Hematopoietic multipotent progenitor cell (in vitro differentiated cells): ENCODE results near the gene CD8B. TPM values are rescaled to one million over a fixed set of nuclear protein-coding genes. Genes with fewer than 3 reads are reported as not detected.

Experiments
- DNase-seq, 3 donors: peaks; one replicate each; pipeline ENCODE4 v3.0.0-alpha.2; 2011 to 2015; ENCODE audit warnings: low read depth in 2 of 3, low spot score in 2 of 3
- total RNA-seq: library from RNA; depleted of rRNA; stranded (reverse); fragments of >200 nt; gene quantifications from one replicate; pipeline ENCODE4 v1.2.3, GENCODE V29; 2012

CD8B gene
- total RNA-seq, 1 donor, result 0.27 TPM

- no peak for DNase-seq
Observed at GRCh38 chr2:86806059-86806857, 55.4 kb downstream of the CD8B start.

- no peak for DNase-seq
Observed at GRCh38 chr2:86800856-86801567, 60.7 kb downstream of the CD8B start.

GRCh38 chr2:86794861-86795260, 66.8 kb downstream of the CD8B start:
- no peak for DNase-seq

GRCh38 chr2:86793752-86794151, 67.9 kb downstream of the CD8B start:
- no peak for DNase-seq

- no peak for DNase-seq
Observed at GRCh38 chr2:86791573-86791972, 70.1 kb downstream of the CD8B start.

- DNase-seq, result peak in 1 of 3 donors; percentile 50
Observed at GRCh38 chr2:86790676-86791572, 70.8 kb downstream of the CD8B start, which contains the start of gene CD8A. Gene CD8A, minus strand, starts transcription at chr2:86790913. Its CDS starts 88 bp downstream, at chr2:86790825.

- peak in 1 of 3 donors; percentile 12 for DNase-seq
Observed at GRCh38 chr2:86790134-86790675, 71.5 kb downstream of the CD8B start.

GRCh38 chr2:86789687-86790133, 72.0 kb downstream of the CD8B start:
- no peak for DNase-seq

GRCh38 chr2:86788881-86789686, 72.6 kb downstream of the CD8B start:
- no peak for DNase-seq

GRCh38 chr2:86788165-86788564, 73.5 kb downstream of the CD8B start:
- no peak for DNase-seq

- DNase-seq, result peak in 2 of 3 donors; percentile 54 to 77
Observed at GRCh38 chr2:86787736-86788135, 74.0 kb downstream of the CD8B start.

- no peak for DNase-seq
Observed at GRCh38 chr2:86786001-86786536, 75.6 kb downstream of the CD8B start.

- no peak for DNase-seq
Observed at GRCh38 chr2:86785456-86785855, 76.2 kb downstream of the CD8B start.

- DNase-seq, result no peak
Observed at GRCh38 chr2:86783615-86784339, 77.9 kb downstream of the CD8B start.

- DNase-seq, result no peak
Observed at GRCh38 chr2:86782748-86783147, 78.9 kb downstream of the CD8B start.

GRCh38 chr2:86781363-86781762, 80.3 kb downstream of the CD8B start:
- no peak for DNase-seq

GRCh38 chr2:86779971-86780370, 81.7 kb downstream of the CD8B start:
- DNase-seq, result no peak

- DNase-seq, result no peak
Observed at GRCh38 chr2:86778957-86779356, 82.7 kb downstream of the CD8B start.

GRCh38 chr2:86776532-86776931, 85.2 kb downstream of the CD8B start:
- no peak for DNase-seq
